Ramos (cell line): ENCODE results near the gene NDUFB5.
"Not testable (repeated sequence)": the region's sequence is repeated elsewhere in the genome, so short reads cannot be mapped to it uniquely, and the experiment has no call there.

Source experiments
- in situ Hi-C: fragments of 300-500 bp; cut with MboI; formaldehyde crosslinking; loops from one replicate; pipeline ENCODE4 v1.14.3; 2022; ENCODE audit warnings: low sequenced_read_pairs; ENCODE audit not compliant: unreplicated experiment

NDUFB5 gene

GRCh38 chr3:179624451-179624850 lies 19.9 kb downstream of the NDUFB5 start:
- in situ Hi-C loops = no loop called here

- in situ Hi-C loops = no loop called here
Observed at GRCh38 chr3:179630753-179631451, 26.3 kb downstream of the NDUFB5 start.

- in situ Hi-C loops = no loop called here
Observed at GRCh38 chr3:179640469-179640868, 35.9 kb downstream of the NDUFB5 start.

GRCh38 chr3:179642871-179643270 lies 38.3 kb downstream of the NDUFB5 start:
- in situ Hi-C loops = no loop called here

GRCh38 chr3:179643837-179644236 lies 39.2 kb downstream of the NDUFB5 start:
- in situ Hi-C loops = not testable (repeated sequence)

- in situ Hi-C loops = no loop called here
Observed at GRCh38 chr3:179646177-179646576, 41.6 kb downstream of the NDUFB5 start.

- in situ Hi-C loops = no loop called here
Observed at GRCh38 chr3:179651687-179652446, 47.3 kb downstream of the NDUFB5 start.

GRCh38 chr3:179652447-179653095 lies 48.0 kb downstream of the NDUFB5 start, which contains the start of gene USP13:
USP13 (plus strand) TSS chr3:179653040; CDS start chr3:179653226, 186 bp downstream.
- in situ Hi-C loops = no loop called here

- in situ Hi-C loops = no loop called here
Observed at GRCh38 chr3:179653096-179653797, 48.7 kb downstream of the NDUFB5 start.

- in situ Hi-C loops = no loop called here
Observed at GRCh38 chr3:179655236-179655635, 50.6 kb downstream of the NDUFB5 start.

- in situ Hi-C loops = no loop called here
Observed at GRCh38 chr3:179658606-179659005, 54.0 kb downstream of the NDUFB5 start.

GRCh38 chr3:179660872-179661271 lies 56.3 kb downstream of the NDUFB5 start:
- in situ Hi-C loops = no loop called here

- in situ Hi-C loops = no loop called here
Observed at GRCh38 chr3:179661777-179662176, 57.2 kb downstream of the NDUFB5 start.

GRCh38 chr3:179663093-179663492 lies 58.5 kb downstream of the NDUFB5 start:
- in situ Hi-C loops = no loop called here

- in situ Hi-C loops = no loop called here
Observed at GRCh38 chr3:179666030-179666429, 61.4 kb downstream of the NDUFB5 start.

GRCh38 chr3:179666436-179667035 lies 61.9 kb downstream of the NDUFB5 start:
- in situ Hi-C loops = no loop called here

GRCh38 chr3:179668429-179668828 lies 63.8 kb downstream of the NDUFB5 start:
- in situ Hi-C loops = no loop called here

GRCh38 chr3:179670311-179670710 lies 65.7 kb downstream of the NDUFB5 start:
- in situ Hi-C loops = no loop called here

- in situ Hi-C loops = no loop called here
Observed at GRCh38 chr3:179671309-179671708, 66.7 kb downstream of the NDUFB5 start.

GRCh38 chr3:179671747-179672242 lies 67.2 kb downstream of the NDUFB5 start:
- in situ Hi-C loops = no loop called here
